A549 (cell line): ENCODE results near the gene RGS2. TPM values are rescaled to one million over a fixed set of nuclear protein-coding genes. Genes with fewer than 3 reads are reported as not detected.

Source experiments
- ATAC-seq, 2 experiments: fragments of 200-7000 bp in 1 of 2; fragments of >200 bp in 1 of 2; cut with Nextera tagmentation in 1 of 2; cut with Tn5 transposase in 1 of 2; 3 replicates each; pipeline versions ENCODE4 v1.8.0 to v1.9.1; 2018 to 2020; ENCODE audit warnings: mild to moderate bottlenecking in 1 of 2, moderate library complexity in 1 of 2
- CTCF ChIA-PET: fragments of 300-600 bp; sonication (Branson Sonifier 250); formaldehyde crosslinking; extraction: SDS; loops from one replicate; lab custom pipeline; 2021; ENCODE audit warnings: antibody characterized with exemption, inconsistent platforms; lab: Yijun Ruan, JAX
- POLR2A ChIA-PET: fragments of 350-600 bp; formaldehyde crosslinking; extraction: SDS; loops from one replicate; lab custom pipeline; 2021; ENCODE audit warnings: antibody characterized with exemption, inconsistent platforms; lab: Yijun Ruan, JAX
- DNase-seq, 2 experiments: peaks; one replicate each; pipeline versions ENCODE4 v3.0.0 to v3.0.0-alpha.2; 2011 to 2016; ENCODE audit warnings: low read depth in 1 of 2, low spot score in 1 of 2
- FAIRE-seq: peaks from 2 replicates; lab custom pipeline; 2011; peaks lifted over from hg19 to GRCh38; lab: Jason Lieb, UNC
- H3K27ac ChIP-seq, 2 experiments: fragments of >200 bp; sonication (Bioruptor Twin); formaldehyde crosslinking; 3 replicates each; pipeline ENCODE4 v1.5.1; 2016 to 2017
- H3K4me1 ChIP-seq: fragments of >200 bp; sonication (Bioruptor Twin); formaldehyde crosslinking; 3 replicates; pipeline ENCODE4 v1.6.1; 2016
- H3K4me2 ChIP-seq: fragments of >200 bp; sonication (Bioruptor Twin); formaldehyde crosslinking; 3 replicates; pipeline ENCODE4 v1.6.1; 2016
- H3K4me3 ChIP-seq: fragments of >200 bp; sonication (Bioruptor Twin); formaldehyde crosslinking; 3 replicates; pipeline ENCODE4 v1.5.1; 2016
- H3K9me3 ChIP-seq: fragments of >200 bp; sonication (Bioruptor Twin); formaldehyde crosslinking; 3 replicates; pipeline ENCODE4 v1.6.1; 2016
- CEBPB ChIP-seq, 2 experiments: fragments of >200 bp in 1 of 2; sonication (Bioruptor Twin) in 1 of 2; formaldehyde crosslinking in 1 of 2; IDR thresholded peaks; 2 replicates each; pipeline ENCODE4 v1.6.1; 2012 to 2016
- CHD4 ChIP-seq: fragments of 200-600 bp; sonication (generic); IDR thresholded peaks from 2 replicates; pipeline ENCODE4 v1.6.1; 2016; ENCODE audit warnings: antibody characterized with exemption, mild to moderate bottlenecking, borderline replicate concordance
- CTCF ChIP-seq: fragments of >200 bp; sonication (Bioruptor Twin); formaldehyde crosslinking; IDR thresholded peaks from 3 replicates; pipeline ENCODE4 v1.5.1; 2016
- E2F6 ChIP-seq: IDR thresholded peaks from 2 replicates; pipeline ENCODE4 v1.6.1; 2012; ENCODE audit warnings: low read depth, borderline replicate concordance
- EHF ChIP-seq: fragments of 250-450 bp; sonication (Bioruptor Pico); IDR thresholded peaks from 2 replicates; pipeline ENCODE4 v1.5.0; 2020; ENCODE audit warnings: mild to moderate bottlenecking
- FOSL2 ChIP-seq, 2 experiments: fragments of 450-650 bp in 1 of 2; fragments of >200 bp in 1 of 2; sonication (Bioruptor Twin) in 1 of 2; formaldehyde crosslinking; IDR thresholded peaks; 2 replicates each; pipeline versions ENCODE4 v1.5.0 to v1.6.1; 2016 to 2020; ENCODE audit warnings: mild to moderate bottlenecking in 1 of 2, moderate library complexity in 1 of 2
- HMGXB4 ChIP-seq: fragments of 250-450 bp; sonication (Bioruptor Pico); IDR thresholded peaks from 2 replicates; pipeline ENCODE4 v1.5.0; 2021; ENCODE audit warnings: mild to moderate bottlenecking, moderate library complexity, borderline replicate concordance
- HOXA7 ChIP-seq: fragments of 250-450 bp; sonication (Bioruptor Pico); IDR thresholded peaks from 2 replicates; pipeline ENCODE4 v1.5.0; 2020; ENCODE audit warnings: mild to moderate bottlenecking, moderate library complexity
- HOXB5 ChIP-seq: fragments of 250-450 bp; sonication (Bioruptor Pico); IDR thresholded peaks from 2 replicates; pipeline ENCODE4 v1.5.0; 2020; ENCODE audit warnings: mild to moderate bottlenecking, moderate library complexity
- KDM1A ChIP-seq: fragments of 200-600 bp; sonication (generic); IDR thresholded peaks from 2 replicates; pipeline ENCODE4 v1.6.1; 2016; ENCODE audit warnings: low read depth, mild to moderate bottlenecking
- KDM5A ChIP-seq: fragments of 200-600 bp; sonication (generic); IDR thresholded peaks from 2 replicates; pipeline ENCODE4 v1.6.1; 2016; ENCODE audit warnings: antibody characterized with exemption, mild to moderate bottlenecking
- MAFK ChIP-seq: fragments of 450-650 bp; IDR thresholded peaks from 2 replicates; pipeline ENCODE4 v1.6.1; 2014; ENCODE audit not compliant: partially characterized antibody
- MAZ ChIP-seq: fragments of 150-350 bp; IDR thresholded peaks from 2 replicates; pipeline ENCODE4 v1.6.1; 2014; ENCODE audit warnings: antibody characterized with exemption, low read depth, low read length, borderline replicate concordance
- NPAS2 ChIP-seq: fragments of 250-450 bp; sonication (Bioruptor Pico); IDR thresholded peaks from 2 replicates; pipeline ENCODE4 v1.8.0; 2022; ENCODE audit warnings: mild to moderate bottlenecking, moderate library complexity, borderline replicate concordance
- POLR2AphosphoS2 ChIP-seq: conservative IDR thresholded peaks from 2 replicates; pipeline ENCODE4 v1.6.1; 2012; ENCODE audit warnings: low read length, improper control_type of control experiment, inconsistent platforms
- RCOR1 ChIP-seq: fragments of 150-350 bp; IDR thresholded peaks from 2 replicates; pipeline ENCODE4 v1.6.1; 2014; ENCODE audit warnings: antibody characterized with exemption, low read length, low read depth
- REST ChIP-seq: fragments of 200-600 bp; sonication (generic); IDR thresholded peaks from 2 replicates; pipeline ENCODE4 v1.6.1; 2016; ENCODE audit warnings: antibody characterized with exemption, mild to moderate bottlenecking, moderate library complexity
- RFX5 ChIP-seq: fragments of 450-650 bp; IDR thresholded peaks from 2 replicates; pipeline ENCODE4 v1.7.1; 2014; ENCODE audit warnings: antibody characterized with exemption, mild to moderate bottlenecking, moderate library complexity
- SMC3 ChIP-seq: fragments of >200 bp; sonication (Bioruptor Twin); formaldehyde crosslinking; IDR thresholded peaks from 3 replicates; pipeline ENCODE4 v1.6.1; 2018; ENCODE audit warnings: inconsistent platforms
- SREBF2 ChIP-seq: fragments of 450-650 bp; IDR thresholded peaks from 2 replicates; pipeline ENCODE4 v1.6.1; 2014; ENCODE audit warnings: mild to moderate bottlenecking, moderate library complexity
- USF2 ChIP-seq: fragments of 450-650 bp; IDR thresholded peaks from 2 replicates; pipeline ENCODE4 v1.6.1; 2014; ENCODE audit warnings: antibody characterized with exemption
- ZC3H11A ChIP-seq: fragments of 450-650 bp; IDR thresholded peaks from 2 replicates; pipeline ENCODE4 v1.6.1; 2014; ENCODE audit warnings: antibody characterized with exemption, mild to moderate bottlenecking
- ZNF302 ChIP-seq: fragments of 250-450 bp; sonication (Bioruptor Pico); IDR thresholded peaks from 2 replicates; pipeline ENCODE4 v1.9.0; 2021; ENCODE audit warnings: inconsistent platforms, mild to moderate bottlenecking, moderate library complexity
- ZSCAN20 ChIP-seq: fragments of 250-450 bp; sonication (Bioruptor Pico); IDR thresholded peaks from 2 replicates; pipeline ENCODE4 v1.8.0; 2022; ENCODE audit warnings: mild to moderate bottlenecking, moderate library complexity
- WGBS: methylation state at CpG from one replicate; pipeline ENCODE4 v1.1.6; 2017; ENCODE audit errors: missing lambda C conversion rate; 5-methylcytosine and 5-hydroxymethylcytosine counted together
- polyA plus RNA-seq, 4 experiments: library from polyadenylated mRNA; depleted of rRNA in 3 of 4; stranded (reverse); fragments of >200 nt; fragmentation: RNase III in 1 of 4; extraction: RNeasy Plus Mini Kit Qiagen cat#74134 plus additional on column Dnase treatment in 1 of 4; gene quantifications; 2 replicates in 3 of 4; 3 replicates in 1 of 4; pipeline ENCODE4 v1.2.3, GENCODE V29; 2011 to 2017

Gene RGS2
- polyA plus RNA-seq, 2 of the 4 experiments (the other 2 are of a cell fraction): 20.1 to 26.5 TPM

GRCh38 chr1:192787914-192788585 is 20.8 kb upstream of the RGS2 start:
- ChIA-PET POLR2A (no interaction called here), CTCF (interaction anchor here (1.6 kb wide), 1 partner anchor 19 kb away, joined by 4 read pairs; no protein-coding TSS in a partner anchor)
- FAIRE-seq: no peak
- Histone ChIP-seq H3K27ac (peak overlapping the region; percentile 41 to 56; a peak in 3 of 6 replicates), H3K4me1 (peaks cover 3% of the 10 kb centered on the region; the same call in 1 of the 3 replicates), H3K9me3 (no peaks in the 10 kb centered on the region), H3K4me3 (no peak overlapping the region), H3K4me2 (peak overlapping the region; percentile 69)
- WGBS: 35% methylated on average over 9 of the region's 9 CpGs
- ATAC-seq: peak; percentile 97 to 98
- TF ChIP-seq CHD4: no peak
- no peak for TF ChIP-seq SREBF2
- no peak for TF ChIP-seq ZSCAN20
- TF ChIP-seq ZNF302 (CRISPR knock-in tag): no peak
- TF ChIP-seq POLR2AphosphoS2: no peak
- TF ChIP-seq FOSL2 (IDR thresholded peaks at IDR 0.05): no peak
- peak; percentile 30 for TF ChIP-seq FOSL2 (CRISPR knock-in tag; IDR thresholded peaks at IDR 0.05)
- peak; percentile 35 to 61 for DNase-seq

GRCh38 chr1:192789871-192790270 is 19.0 kb upstream of the RGS2 start:
- CTCF ChIA-PET: interaction anchor here (1.2 to 1.5 kb wide), 2 partner anchors 16 to 230 kb away, joined by 4 to 5 read pairs; no protein-coding TSS in a partner anchor
- no peak overlapping the region for H3K4me3 ChIP-seq
- TF ChIP-seq RCOR1 (no peak), CEBPB (IDR thresholded peaks at IDR 0.05) (no peak), RFX5 (no peak), KDM5A (no peak), HMGXB4 (no peak), EHF (CRISPR knock-in tag) (no peak), MAZ (no peak), USF2 (no peak), REST (no peak), CTCF (no peak), NPAS2 (CRISPR knock-in tag) (no peak), E2F6 (no peak), SREBF2 (no peak), SMC3 (no peak), MAFK (no peak), POLR2AphosphoS2 (no peak), KDM1A (no peak), HOXB5 (CRISPR knock-in tag) (no peak), HOXA7 (CRISPR knock-in tag) (no peak), ZC3H11A (no peak)

More at GRCh38 chr1:192789871-192790270, 19.0 kb upstream of the RGS2 start:
- ATAC-seq: no peak
- POLR2A ChIA-PET: no interaction called here
- 79% methylated on average over 2 of the region's 2 CpGs for WGBS
- Histone ChIP-seq H3K27ac (no peak overlapping the region), H3K9me3 (no peaks in the 10 kb centered on the region), H3K4me1 (peaks cover 3% of the 10 kb centered on the region; the same call in 1 of the 3 replicates), H3K4me2 (no peak overlapping the region)
- no peak for DNase-seq
- FAIRE-seq: no peak
